ENCODE results near the gene COMMD8. TPM values are rescaled to one million over a fixed set of nuclear protein-coding genes. Genes with fewer than 3 reads are reported as not detected.
A peak's percentile ranks its signal among the peaks of the same experiment; 100 is the strongest.

Gene COMMD8
- total and polyA plus RNA-seq, 10 of the 15 experiments (the other 5 are each of a cell fraction or from before 2014, with no cell fraction given), result 27.6 to 156 (median 48.4) TPM

GRCh38 chr4:47510506-47511143 is 47.1 kb upstream of the COMMD8 start:
- Histone ChIP-seq H3K4me3 (peak overlapping the region; percentile 35; the same call in 1 of the 2 replicates), H4K20me1 (ENCODE audit: control insufficient read depth, insufficient read depth) (no peaks in the 10 kb centered on the region), H3K4me2 (ENCODE audit: control insufficient read depth, insufficient read depth) (peak overlapping the region; percentile 78), H3K36me3 (ENCODE audit: control insufficient read depth in 2 of 2, insufficient read depth in 2 of 2, low read length in 1 of 2) (peaks cover 5 to 6% of the 10 kb centered on the region in 2 experiments; a peak in 3 of 4 replicates), H2AFZ (ENCODE audit: control insufficient read depth, low read depth, low read length) (no peak overlapping the region; the same call in 1 of the 2 replicates), H3K27ac (ENCODE audit: control insufficient read depth, insufficient read depth) (peak overlapping the region; percentile 84), H3K27me3 (replicated peaks in 1 of 2; ENCODE audit: control insufficient read depth in 2 of 2, insufficient read depth in 2 of 2, low read length in 1 of 2) (no peaks in the 10 kb centered on the region), H3K9me3 (replicated peaks; ENCODE audit: control insufficient read depth, insufficient read depth, low read length) (no peaks in the 10 kb centered on the region), H3K9ac (ENCODE audit: control insufficient read depth, insufficient read depth, low read length) (peak overlapping the region; percentile 17; the same call in 1 of the 2 replicates), H3K4me1 (ENCODE audit: control insufficient read depth, insufficient read depth, low read length) (peaks cover 12% of the 10 kb centered on the region), H3K79me2 (ENCODE audit: control insufficient read depth, insufficient read depth, low read length) (no peaks in the 10 kb centered on the region; the same call in 1 of the 2 replicates)
- intact Hi-C loops (cut with micrococcal nuclease; ENCODE audit: unreplicated experiment), result loop anchor here (1.0 to 10.0 kb wide), 4 partner anchors 16 to 534 kb away; no protein-coding TSS in a partner anchor
- CTCF ChIA-PET, result interaction anchor here (1.0 to 6.6 kb wide), 10 partner anchors 9 to 55 kb away, joined by 3 to 124 read pairs (median 8); partner anchors contain the start of genes ATP10D and COMMD8
- DNase-seq (ENCODE audit: low read depth, low spot score) (peak; percentile 90), FAIRE-seq (peak; percentile 89), ATAC-seq (peak; percentile 94)
- no TSS peak for BruUV-seq (replicated peaks)
- in situ Hi-C loops (cut with MboI), result no loop called here
- WGBS (ENCODE audit: insufficient coverage, insufficient replicate concordance, low lambda C conversion rate, missing lambda C conversion rate), result 2% methylated on average over 2 of the region's 2 CpGs
- POLR2A ChIA-PET, result interaction anchor here (1.1 to 7.0 kb wide), 6 partner anchors 9 to 27 kb away, joined by 3 to 55 read pairs (median 8); partner anchors contain the start of gene ATP10D
- RAD21 ChIA-PET (ENCODE audit: unreplicated experiment), result interaction anchor here (0.6 to 6.3 kb wide), 9 partner anchors 9 to 47 kb away, joined by 3 to 99 read pairs (median 13); partner anchors contain the start of genes ATP10D and COMMD8
- SMC1A ChIA-PET (ENCODE audit: uncharacterized antibody, unreplicated experiment), result interaction anchor here (0.7 to 10.9 kb wide), 14 partner anchors 9 to 499 kb away, joined by 3 to 239 read pairs (median 6); partner anchors contain the start of genes ATP10D and COMMD8
- no peak for TF ChIP-seq TCF3 (IDR thresholded peaks at IDR 0.05; ENCODE audit: borderline replicate concordance, insufficient read depth, low read depth, low read length)
- TF ChIP-seq WRNIP1 (IDR thresholded peaks at IDR 0.05; ENCODE audit: borderline replicate concordance, low read depth, low read length), result no peak
- no peak for TF ChIP-seq TCF7 (IDR thresholded peaks at IDR 0.05; ENCODE audit: borderline replicate concordance)
- no peak for TF ChIP-seq GATAD2B (conservative IDR thresholded peaks at IDR 0.05; ENCODE audit: low read depth)
- no peak for TF ChIP-seq RB1 (IDR thresholded peaks at IDR 0.05; ENCODE audit: borderline replicate concordance)
- TF ChIP-seq BRCA1 (IDR thresholded peaks at IDR 0.05; ENCODE audit: low read depth, low read length), result no peak
- no peak for TF ChIP-seq HDGF (IDR thresholded peaks at IDR 0.05)
- TF ChIP-seq MLLT1 (IDR thresholded peaks at IDR 0.05), result peak; percentile 56; the same call in 1 of the 2 replicates
- TF ChIP-seq RAD21 (IDR thresholded peaks at IDR 0.05; ENCODE audit: insufficient read depth, low read depth, low read length), result 0 out of 2 replicates have a peak, but pooled peaks have one; percentile 22
- TF ChIP-seq, protein P1, sequence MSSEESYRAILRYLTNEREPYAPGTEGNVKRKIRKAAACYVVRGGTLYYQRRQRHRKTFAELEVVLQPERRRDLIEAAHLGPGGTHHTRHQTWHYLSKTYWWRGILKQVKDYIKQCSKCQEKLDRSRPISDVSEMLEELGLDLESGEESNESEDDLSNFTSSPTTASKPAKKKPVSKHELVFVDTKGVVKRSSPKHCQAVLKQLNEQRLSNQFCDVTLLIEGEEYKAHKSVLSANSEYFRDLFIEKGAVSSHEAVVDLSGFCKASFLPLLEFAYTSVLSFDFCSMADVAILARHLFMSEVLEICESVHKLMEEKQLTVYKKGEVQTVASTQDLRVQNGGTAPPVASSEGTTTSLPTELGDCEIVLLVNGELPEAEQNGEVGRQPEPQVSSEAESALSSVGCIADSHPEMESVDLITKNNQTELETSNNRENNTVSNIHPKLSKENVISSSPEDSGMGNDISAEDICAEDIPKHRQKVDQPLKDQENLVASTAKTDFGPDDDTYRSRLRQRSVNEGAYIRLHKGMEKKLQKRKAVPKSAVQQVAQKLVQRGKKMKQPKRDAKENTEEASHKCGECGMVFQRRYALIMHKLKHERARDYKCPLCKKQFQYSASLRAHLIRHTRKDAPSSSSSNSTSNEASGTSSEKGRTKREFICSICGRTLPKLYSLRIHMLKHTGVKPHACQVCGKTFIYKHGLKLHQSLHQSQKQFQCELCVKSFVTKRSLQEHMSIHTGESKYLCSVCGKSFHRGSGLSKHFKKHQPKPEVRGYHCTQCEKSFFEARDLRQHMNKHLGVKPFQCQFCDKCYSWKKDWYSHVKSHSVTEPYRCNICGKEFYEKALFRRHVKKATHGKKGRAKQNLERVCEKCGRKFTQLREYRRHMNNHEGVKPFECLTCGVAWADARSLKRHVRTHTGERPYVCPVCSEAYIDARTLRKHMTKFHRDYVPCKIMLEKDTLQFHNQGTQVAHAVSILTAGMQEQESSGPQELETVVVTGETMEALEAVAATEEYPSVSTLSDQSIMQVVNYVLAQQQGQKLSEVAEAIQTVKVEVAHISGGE (CRISPR knock-in tag; IDR thresholded peaks at IDR 0.05), result no peak
- TF ChIP-seq E2F8 (IDR thresholded peaks at IDR 0.05; ENCODE audit: low read depth, partially characterized antibody), result no peak
- no peak for TF ChIP-seq KLF5 (IDR thresholded peaks at IDR 0.05; ENCODE audit: partially characterized antibody)
